MM.1S (cell line): ENCODE results near the gene TTC13.

Experiments
- DNase-seq: peaks from one replicate; pipeline ENCODE4 v3.0.0-alpha.2; 2015
- H2AFZ ChIP-seq: fragments of 300-600 bp; sonication (generic); 2 replicates; pipeline ENCODE4 v1.6.0; 2016; ENCODE audit warnings: antibody characterized with exemption, low read length
- H3F3A ChIP-seq: fragments of 300-600 bp; sonication (generic); 2 replicates; pipeline ENCODE4 v1.6.1; 2016; ENCODE audit warnings: mild to moderate bottlenecking, antibody characterized with exemption, low read length, moderate library complexity, mixed read lengths; ENCODE audit not compliant: insufficient read depth
- H3K27ac ChIP-seq: fragments of 300-600 bp; sonication (generic); 2 replicates; pipeline ENCODE4 v1.5.1; 2016; ENCODE audit warnings: mild to moderate bottlenecking, low read length
- H3K27me3 ChIP-seq: fragments of 300-600 bp; sonication (generic); replicated peaks from 2 replicates; pipeline ENCODE4 v1.6.0; 2016; ENCODE audit warnings: low read length; ENCODE audit not compliant: insufficient read depth
- H3K36me3 ChIP-seq: fragments of 300-600 bp; sonication (generic); replicated peaks from 2 replicates; pipeline ENCODE4 v1.6.1; 2016; ENCODE audit warnings: mild to moderate bottlenecking, low read length, mixed read lengths; ENCODE audit not compliant: insufficient read depth
- H3K4me1 ChIP-seq: fragments of 300-600 bp; sonication (generic); 2 replicates; pipeline ENCODE4 v1.6.1; 2016; ENCODE audit warnings: low read length, mixed read lengths
- H3K4me2 ChIP-seq: fragments of 300-600 bp; sonication (generic); 2 replicates; pipeline ENCODE4 v1.6.0; 2016; ENCODE audit warnings: low read depth, low read length
- H3K4me3 ChIP-seq: fragments of 300-600 bp; sonication (generic); 2 replicates; pipeline ENCODE4 v1.5.1; 2016; ENCODE audit warnings: low read length, mixed read lengths
- H3K79me2 ChIP-seq: fragments of 300-600 bp; sonication (generic); 2 replicates; pipeline ENCODE4 v1.6.1; 2016; ENCODE audit warnings: mixed run types, low read length, mixed read lengths
- H3K9ac ChIP-seq: fragments of 300-600 bp; sonication (generic); 2 replicates; pipeline ENCODE4 v1.6.1; 2016; ENCODE audit warnings: low read length, mixed read lengths
- H3K9me2 ChIP-seq: fragments of 300-600 bp; sonication (generic); replicated peaks from 2 replicates; pipeline ENCODE4 v1.6.1; 2016; ENCODE audit warnings: mild to moderate bottlenecking, low read length, mixed read lengths; ENCODE audit not compliant: insufficient read depth
- H3K9me3 ChIP-seq: fragments of 300-600 bp; sonication (generic); replicated peaks from 2 replicates; pipeline ENCODE4 v1.6.1; 2016; ENCODE audit warnings: mild to moderate bottlenecking, low read length, mixed read lengths; ENCODE audit not compliant: insufficient read depth
- H4K20me1 ChIP-seq: fragments of 300-600 bp; sonication (generic); 2 replicates; pipeline ENCODE4 v1.6.1; 2016; ENCODE audit warnings: mild to moderate bottlenecking, low read length, moderate library complexity, mixed read lengths; ENCODE audit not compliant: insufficient read depth
- EZH2 ChIP-seq: fragments of 300-600 bp; sonication (generic); optimal IDR thresholded peaks from 2 replicates; pipeline ENCODE3; 2017; ENCODE audit warnings: low read depth, mild to moderate bottlenecking, antibody characterized with exemption, low read length, mixed read lengths
- EZH2phosphoT487 ChIP-seq: fragments of 300-600 bp; sonication (generic); IDR thresholded peaks from 2 replicates; pipeline ENCODE4 v1.6.1; 2018; ENCODE audit warnings: antibody characterized with exemption, low read length
- TF ChIP-seq, protein P1 (sequence below): fragments of 300-600 bp; sonication (generic); IDR thresholded peaks from 2 replicates; pipeline ENCODE4 v1.5.1; 2016; ENCODE audit warnings: antibody characterized with exemption, low read length, mixed read lengths

The TTC13 gene

DNA sequence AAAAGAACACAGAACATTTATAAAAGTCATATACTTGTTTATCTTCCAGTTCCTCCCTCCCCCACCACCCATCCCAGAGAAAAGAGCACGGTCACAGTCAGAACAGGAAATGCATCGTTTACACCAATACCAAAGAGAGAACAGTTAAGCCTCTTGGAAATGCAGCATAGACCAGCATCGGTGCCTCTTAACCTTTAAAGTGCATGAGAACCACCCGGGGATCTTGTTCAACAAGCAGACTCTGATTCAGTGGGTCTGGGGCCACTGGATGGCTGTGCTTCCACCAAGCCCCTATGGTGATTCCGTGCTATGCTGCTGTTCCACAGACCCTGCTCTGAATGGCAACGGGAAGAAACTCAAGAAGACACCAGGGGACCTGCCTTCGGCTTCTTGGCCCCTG is 42.2 kb upstream of the TTC13 start:
- Histone ChIP-seq H3K4me1 (no peaks in the 10 kb centered on the region), H3F3A (no peaks in the 10 kb centered on the region), H3K36me3 (no peaks in the 10 kb centered on the region), H2AFZ (no peak overlapping the region), H3K4me2 (no peak overlapping the region), H3K9me2 (no peaks in the 10 kb centered on the region), H3K9me3 (no peaks in the 10 kb centered on the region), H3K9ac (no peak overlapping the region), H3K4me3 (no peak overlapping the region), H3K27me3 (no peaks in the 10 kb centered on the region), H3K27ac (no peak overlapping the region), H4K20me1 (no peaks in the 10 kb centered on the region), H3K79me2 (no peaks in the 10 kb centered on the region)
- TF ChIP-seq EZH2phosphoT487 (no peak), EZH2 (no peak)
- TF ChIP-seq, protein P1, sequence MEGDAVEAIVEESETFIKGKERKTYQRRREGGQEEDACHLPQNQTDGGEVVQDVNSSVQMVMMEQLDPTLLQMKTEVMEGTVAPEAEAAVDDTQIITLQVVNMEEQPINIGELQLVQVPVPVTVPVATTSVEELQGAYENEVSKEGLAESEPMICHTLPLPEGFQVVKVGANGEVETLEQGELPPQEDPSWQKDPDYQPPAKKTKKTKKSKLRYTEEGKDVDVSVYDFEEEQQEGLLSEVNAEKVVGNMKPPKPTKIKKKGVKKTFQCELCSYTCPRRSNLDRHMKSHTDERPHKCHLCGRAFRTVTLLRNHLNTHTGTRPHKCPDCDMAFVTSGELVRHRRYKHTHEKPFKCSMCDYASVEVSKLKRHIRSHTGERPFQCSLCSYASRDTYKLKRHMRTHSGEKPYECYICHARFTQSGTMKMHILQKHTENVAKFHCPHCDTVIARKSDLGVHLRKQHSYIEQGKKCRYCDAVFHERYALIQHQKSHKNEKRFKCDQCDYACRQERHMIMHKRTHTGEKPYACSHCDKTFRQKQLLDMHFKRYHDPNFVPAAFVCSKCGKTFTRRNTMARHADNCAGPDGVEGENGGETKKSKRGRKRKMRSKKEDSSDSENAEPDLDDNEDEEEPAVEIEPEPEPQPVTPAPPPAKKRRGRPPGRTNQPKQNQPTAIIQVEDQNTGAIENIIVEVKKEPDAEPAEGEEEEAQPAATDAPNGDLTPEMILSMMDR, result no peak
- no peak for DNase-seq

DNA sequence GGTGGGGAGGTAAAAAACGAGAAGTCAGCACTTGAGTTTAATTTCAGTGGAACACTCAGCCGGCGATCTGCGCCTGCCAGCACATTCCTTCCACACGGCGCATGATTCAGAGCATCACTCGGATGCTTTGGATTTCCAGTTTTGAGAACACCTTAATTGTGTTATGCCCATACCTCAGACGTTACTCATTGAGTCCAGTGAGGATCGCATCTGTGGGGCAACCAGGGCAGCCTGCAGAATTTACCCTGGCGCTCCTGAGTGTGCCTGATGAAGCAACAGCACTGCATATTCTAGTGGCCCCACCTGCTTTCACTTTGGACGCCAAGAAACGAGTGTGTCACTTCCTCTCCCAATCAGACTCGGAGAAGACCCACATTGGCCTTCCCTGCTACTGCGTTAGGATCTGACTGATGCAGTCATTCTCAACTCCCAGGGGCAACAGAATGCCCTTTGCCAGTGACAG is 41.5 kb upstream of the TTC13 start:
- no peaks in the 10 kb centered on the region for H3F3A ChIP-seq
- peak; percentile 5 for DNase-seq
- H3K79me2 ChIP-seq, result no peaks in the 10 kb centered on the region
- no peak overlapping the region for H2AFZ ChIP-seq
- no peak overlapping the region for H3K9ac ChIP-seq
- no peaks in the 10 kb centered on the region for H3K36me3 ChIP-seq
- H3K9me2 ChIP-seq, result no peaks in the 10 kb centered on the region
- H3K4me3 ChIP-seq, result no peak overlapping the region
- no peaks in the 10 kb centered on the region for H3K4me1 ChIP-seq
- no peak overlapping the region for H3K27ac ChIP-seq
- H3K27me3 ChIP-seq, result no peaks in the 10 kb centered on the region
- H4K20me1 ChIP-seq, result no peaks in the 10 kb centered on the region
- H3K4me2 ChIP-seq, result no peak overlapping the region
- no peak for TF ChIP-seq EZH2phosphoT487
- TF ChIP-seq, protein P1, result no peak
- no peak for TF ChIP-seq EZH2
- H3K9me3 ChIP-seq, result no peaks in the 10 kb centered on the region

DNA sequence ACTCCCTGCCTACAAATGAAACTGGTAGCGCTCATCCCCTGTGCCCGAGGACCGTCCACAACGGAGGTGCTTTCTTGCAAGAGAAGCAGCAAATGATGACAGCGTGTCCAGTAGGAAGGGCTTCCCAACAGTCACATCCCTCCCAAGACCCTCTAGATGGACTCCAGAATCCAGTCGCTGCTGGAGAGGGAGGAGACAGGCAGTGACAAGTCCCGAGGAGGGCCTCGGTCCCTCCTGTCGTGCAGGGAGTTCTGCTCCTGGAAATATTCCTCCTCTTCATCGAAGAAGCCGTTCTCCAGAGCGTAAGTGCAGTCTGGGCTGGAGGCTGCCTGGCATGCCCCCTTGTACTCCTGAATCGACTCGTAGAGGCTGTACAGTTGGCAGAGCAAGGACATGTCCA is 41.0 kb upstream of the TTC13 start:
- Histone ChIP-seq H3K4me1 (no peaks in the 10 kb centered on the region), H3K27ac (no peak overlapping the region), H3K9me2 (no peaks in the 10 kb centered on the region), H4K20me1 (no peaks in the 10 kb centered on the region), H3F3A (no peaks in the 10 kb centered on the region), H3K27me3 (no peaks in the 10 kb centered on the region), H3K9ac (no peak overlapping the region), H3K4me2 (no peak overlapping the region), H3K36me3 (no peaks in the 10 kb centered on the region), H3K4me3 (no peak overlapping the region), H3K9me3 (no peaks in the 10 kb centered on the region), H3K79me2 (no peaks in the 10 kb centered on the region), H2AFZ (no peak overlapping the region)
- TF ChIP-seq, protein P1, result no peak
- TF ChIP-seq EZH2phosphoT487, result no peak
- no peak for TF ChIP-seq EZH2
- DNase-seq, result peak; percentile 3
